HG03565 (cell line): Measurements from ENCODE around the gene PRPF18.

Experiments
- ATAC-seq: cut with Tn5 transposase; IDR thresholded peaks from one replicate; pipeline ENCODE4 v1.9.1; 2021; ENCODE audit warnings: mild to moderate bottlenecking, moderate library complexity; ENCODE audit not compliant: unreplicated experiment

PRPF18 gene

GRCh38 chr10:13665516-13666262 is 78.9 kb downstream of the PRPF18 start:
- no peak for ATAC-seq

- ATAC-seq, result no peak
Measured at GRCh38 chr10:13668126-13668525, 81.4 kb downstream of the PRPF18 start.

GRCh38 chr10:13669182-13669855 is 82.6 kb downstream of the PRPF18 start:
- ATAC-seq, result no peak

DNA sequence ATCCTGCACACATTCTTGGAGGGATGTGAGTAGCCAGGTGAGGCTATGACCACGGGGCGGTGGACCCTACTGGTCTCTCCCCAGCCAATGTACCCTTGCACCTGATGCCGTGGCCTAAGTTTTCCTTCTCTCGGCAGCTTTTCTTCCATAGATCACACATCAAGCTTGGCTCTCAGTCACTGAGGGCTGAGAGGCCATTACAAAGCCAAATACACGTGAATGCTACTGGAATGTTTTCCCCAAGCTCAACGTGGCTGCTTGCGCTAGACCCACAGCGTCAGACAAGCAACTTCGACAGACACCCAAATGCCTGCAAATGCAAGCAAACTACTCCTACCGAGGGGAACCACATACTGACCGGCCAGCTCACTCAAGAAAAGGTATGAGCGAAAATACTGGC is 83.1 kb downstream of the PRPF18 start:
- no peak for ATAC-seq

DNA sequence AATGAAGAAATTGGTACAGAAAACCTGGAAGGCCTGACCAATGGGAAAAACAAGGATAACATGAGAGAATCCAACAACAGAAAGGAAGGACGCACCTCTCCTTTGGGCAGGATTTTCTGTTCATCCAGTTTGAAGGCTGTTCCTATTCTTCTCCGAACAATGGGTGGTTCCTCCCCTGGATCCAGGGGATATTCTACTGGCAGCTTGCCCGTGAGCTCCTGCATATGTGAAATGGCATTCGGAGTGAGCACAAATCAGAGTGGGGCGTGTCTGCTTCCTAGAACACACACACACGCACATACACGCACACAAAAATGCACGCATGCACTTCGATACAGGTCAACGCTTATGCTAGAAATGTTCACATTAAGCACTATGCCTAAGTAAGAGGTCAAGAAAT is 83.5 kb downstream of the PRPF18 start:
- ATAC-seq, result no peak

DNA sequence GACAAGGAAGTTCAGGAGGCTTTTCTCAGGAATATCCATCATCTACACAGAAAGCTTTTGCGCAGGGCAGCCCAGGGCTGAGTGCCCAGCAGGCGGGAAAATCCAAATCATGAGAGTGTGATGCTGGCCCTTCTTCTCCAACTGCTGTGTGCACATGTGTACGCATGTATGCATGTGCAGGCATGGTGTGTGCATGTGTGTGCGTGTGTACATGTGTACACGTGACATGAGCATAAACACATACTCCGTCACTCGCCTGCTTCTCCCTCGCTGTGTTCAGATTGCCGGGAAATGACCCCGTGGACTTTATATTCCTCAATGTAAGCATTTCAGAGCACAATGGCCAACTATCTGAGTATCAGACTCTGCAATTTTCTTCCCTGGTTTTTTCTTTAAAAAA is 85.1 kb downstream of the PRPF18 start:
- no peak for ATAC-seq

GRCh38 chr10:13672548-13672947 is 85.8 kb downstream of the PRPF18 start:
- no peak for ATAC-seq

DNA sequence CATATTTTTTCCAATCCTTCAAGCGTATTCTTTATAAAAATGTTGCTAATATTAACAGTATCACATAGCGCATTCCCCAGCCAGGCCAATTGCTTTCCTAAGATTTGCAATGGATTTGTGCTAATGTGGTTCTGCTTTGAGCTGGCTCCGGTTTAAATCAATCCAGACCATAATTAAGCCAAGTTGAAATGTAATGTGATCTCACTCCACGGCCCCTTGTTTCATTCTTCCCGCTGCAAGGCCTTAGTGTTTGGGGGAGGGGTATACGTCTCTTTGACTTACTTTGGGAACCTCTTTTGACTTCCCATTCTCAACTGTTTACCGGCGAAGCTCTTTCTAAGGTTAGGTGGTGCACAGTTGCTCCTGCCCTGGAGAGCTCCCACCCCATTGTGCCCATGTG is 86.4 kb downstream of the PRPF18 start:
- no peak for ATAC-seq

DNA sequence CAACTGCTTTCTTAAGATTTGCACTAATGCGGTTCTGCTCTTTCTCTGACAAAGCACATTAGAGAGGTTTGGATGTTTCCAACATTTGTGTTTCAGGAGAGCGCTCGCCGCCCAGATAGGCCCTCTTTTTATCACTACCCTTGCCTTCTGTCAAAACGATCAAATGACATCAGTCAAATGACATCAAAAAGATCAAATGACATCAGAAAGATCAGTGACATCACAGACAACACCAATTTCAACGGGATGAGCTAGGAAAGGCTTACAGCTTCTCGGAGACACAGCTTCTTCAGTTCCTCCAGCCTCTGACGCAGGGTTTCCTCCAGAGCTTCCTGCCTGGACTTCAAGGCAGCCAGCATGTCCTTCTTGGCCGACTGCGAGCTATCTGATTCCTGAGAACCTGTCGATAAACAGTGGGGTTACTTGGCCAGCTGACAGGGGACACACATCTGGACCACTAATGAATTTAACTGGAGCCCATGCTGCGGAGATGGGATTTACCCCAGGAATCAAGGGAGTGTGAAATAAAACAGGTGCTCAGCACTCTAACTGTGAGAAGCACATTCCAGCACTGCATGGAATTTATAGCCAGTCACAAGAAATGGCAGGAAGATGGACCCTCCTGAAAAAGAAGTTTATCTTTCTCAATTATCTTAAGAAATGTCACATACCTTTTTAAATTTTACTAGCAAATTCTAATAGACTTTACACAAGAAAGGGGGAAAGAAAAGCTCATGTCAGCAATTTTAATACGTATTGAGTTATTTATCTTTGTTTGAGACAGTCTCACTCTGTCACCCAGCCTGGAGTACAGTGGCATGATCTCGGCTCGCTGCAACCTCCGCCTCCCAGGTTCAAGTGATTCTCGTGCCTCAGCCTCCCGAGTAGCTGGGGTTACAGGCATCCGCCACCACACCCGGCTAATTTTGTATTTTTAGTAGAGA is 88.2 kb downstream of the PRPF18 start:
- no peak for ATAC-seq

DNA sequence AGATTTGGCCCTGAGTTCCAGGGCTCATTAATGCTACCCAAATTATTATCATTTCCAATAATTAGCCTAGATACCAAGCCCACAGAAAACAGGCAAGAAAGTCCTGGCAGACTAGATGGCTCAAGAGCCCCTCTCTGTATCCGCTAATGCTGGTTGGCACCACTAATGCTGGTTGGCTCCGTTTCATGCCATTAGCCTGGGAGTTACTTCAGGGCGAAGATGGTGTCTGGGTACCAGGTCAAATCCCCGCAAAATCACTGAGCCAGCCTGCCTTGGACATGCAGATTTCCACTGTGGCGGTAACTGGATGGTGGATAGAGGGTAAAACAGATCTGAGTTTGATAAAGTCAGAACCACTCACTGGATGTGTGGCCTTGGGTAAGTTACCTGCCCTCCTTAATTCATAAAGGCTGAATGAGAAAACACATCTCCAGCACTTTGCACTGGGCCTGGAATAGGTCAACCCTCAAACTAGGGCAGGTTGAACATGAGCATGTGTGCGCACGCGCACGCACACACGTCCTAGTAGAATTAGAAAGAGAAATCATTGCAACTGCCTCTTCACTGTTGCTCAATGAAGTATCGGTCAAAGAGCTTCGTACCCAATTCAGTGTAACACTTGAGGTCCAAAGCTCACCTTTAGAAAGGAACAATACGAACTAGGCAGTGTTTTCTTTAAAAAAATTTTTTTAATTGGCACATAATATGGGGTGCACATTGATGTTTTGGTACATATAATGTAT is 91.5 kb downstream of the PRPF18 start:
- no peak for ATAC-seq
